Measurements from ENCODE around the gene TRIM45.
"Not testable (repeated sequence)": the region's sequence is repeated elsewhere in the genome, so short reads cannot be mapped to it uniquely, and the experiment has no call there.

The TRIM45 gene

DNA sequence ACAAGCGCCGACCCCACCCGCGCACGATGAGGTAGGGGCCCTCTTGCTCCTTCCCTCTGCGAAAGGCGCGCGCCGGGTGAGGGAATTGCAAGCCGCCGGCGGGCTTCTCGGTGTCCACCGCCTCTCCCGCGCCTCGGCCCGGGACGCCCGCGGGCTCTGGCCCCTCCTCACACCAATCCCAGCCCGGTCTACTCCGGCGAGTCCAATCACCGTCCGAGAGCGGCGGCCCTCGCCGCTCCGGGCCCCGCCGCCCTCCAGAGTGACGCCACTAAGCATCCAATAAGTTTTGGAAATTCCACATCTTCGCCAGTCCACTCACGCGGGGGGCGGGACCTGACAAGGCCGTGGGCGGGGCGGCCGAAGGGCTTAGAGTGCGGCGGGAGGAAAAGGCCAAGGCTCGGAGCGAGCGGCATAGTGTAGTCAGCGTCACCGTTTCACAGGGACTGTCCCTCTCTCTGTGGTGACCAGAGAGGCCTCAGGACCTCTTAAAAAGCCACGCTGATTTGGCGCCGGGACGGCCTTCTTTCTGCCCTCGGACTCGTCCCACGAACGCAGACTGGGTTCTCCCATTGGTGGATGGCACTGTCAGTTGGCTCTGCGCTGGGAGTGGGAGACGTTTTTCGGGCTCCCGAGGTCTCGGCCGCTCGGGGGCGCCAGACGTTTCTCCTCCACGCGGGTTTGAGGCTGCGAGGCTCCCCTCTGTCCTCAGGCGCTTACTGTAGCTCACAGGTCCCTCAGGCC, at the start of gene TRIM45:
TRIM45 (minus strand) TSS at position 161 of the 741 bp plus-strand sequence. CDS start 548 bp downstream, outside the sequence.
- H3K27ac ChIP-seq: peak within 1 kb of the TSS; percentile 78
- TF ChIP-seq ZFX (IDR thresholded peaks at IDR 0.05): 0 out of 2 replicates have a peak, but pooled peaks have one; percentile 12
- TF ChIP-seq, protein P1, sequence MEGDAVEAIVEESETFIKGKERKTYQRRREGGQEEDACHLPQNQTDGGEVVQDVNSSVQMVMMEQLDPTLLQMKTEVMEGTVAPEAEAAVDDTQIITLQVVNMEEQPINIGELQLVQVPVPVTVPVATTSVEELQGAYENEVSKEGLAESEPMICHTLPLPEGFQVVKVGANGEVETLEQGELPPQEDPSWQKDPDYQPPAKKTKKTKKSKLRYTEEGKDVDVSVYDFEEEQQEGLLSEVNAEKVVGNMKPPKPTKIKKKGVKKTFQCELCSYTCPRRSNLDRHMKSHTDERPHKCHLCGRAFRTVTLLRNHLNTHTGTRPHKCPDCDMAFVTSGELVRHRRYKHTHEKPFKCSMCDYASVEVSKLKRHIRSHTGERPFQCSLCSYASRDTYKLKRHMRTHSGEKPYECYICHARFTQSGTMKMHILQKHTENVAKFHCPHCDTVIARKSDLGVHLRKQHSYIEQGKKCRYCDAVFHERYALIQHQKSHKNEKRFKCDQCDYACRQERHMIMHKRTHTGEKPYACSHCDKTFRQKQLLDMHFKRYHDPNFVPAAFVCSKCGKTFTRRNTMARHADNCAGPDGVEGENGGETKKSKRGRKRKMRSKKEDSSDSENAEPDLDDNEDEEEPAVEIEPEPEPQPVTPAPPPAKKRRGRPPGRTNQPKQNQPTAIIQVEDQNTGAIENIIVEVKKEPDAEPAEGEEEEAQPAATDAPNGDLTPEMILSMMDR (conservative IDR thresholded peaks at IDR 0.05): peak; percentile 90

DNA sequence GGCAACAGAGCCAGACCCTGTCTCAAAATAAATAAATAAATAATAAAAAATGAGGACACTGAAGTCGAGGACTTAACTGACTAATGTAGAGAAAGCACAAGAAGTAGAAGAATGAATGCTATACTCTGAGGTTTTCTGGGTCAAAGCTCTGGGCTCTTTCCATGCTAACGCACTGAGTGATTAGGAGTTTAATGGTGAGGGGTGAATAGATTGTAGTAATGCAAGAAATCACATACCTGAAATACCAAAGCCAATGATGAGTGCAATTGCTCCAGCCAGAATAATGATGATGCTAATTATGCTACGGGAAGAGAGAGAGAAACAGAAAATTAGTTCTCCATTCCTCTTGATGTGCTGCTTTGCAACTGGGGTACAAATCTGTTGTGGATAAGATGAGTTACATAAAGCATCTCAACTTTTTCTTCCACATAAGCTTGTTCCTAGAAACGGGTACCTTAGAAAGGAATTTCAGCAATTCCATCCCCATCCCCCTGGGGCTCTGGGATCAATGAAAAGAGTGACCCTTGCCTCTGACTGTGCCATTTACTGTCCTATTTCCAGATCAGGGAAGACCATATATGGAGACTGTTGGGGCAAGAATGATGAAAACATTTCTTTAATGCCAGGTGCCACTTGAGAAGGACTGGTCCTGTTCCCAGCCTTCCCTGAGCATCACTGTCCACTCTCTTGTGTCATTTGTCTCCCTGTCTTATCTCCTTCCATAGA, 48.5 kb upstream of the TRIM45 start:
- no peak overlapping the region for H3K27ac ChIP-seq
- TF ChIP-seq ZFX (IDR thresholded peaks at IDR 0.05): no peak
- TF ChIP-seq, protein P1 (conservative IDR thresholded peaks at IDR 0.05): no peak

DNA sequence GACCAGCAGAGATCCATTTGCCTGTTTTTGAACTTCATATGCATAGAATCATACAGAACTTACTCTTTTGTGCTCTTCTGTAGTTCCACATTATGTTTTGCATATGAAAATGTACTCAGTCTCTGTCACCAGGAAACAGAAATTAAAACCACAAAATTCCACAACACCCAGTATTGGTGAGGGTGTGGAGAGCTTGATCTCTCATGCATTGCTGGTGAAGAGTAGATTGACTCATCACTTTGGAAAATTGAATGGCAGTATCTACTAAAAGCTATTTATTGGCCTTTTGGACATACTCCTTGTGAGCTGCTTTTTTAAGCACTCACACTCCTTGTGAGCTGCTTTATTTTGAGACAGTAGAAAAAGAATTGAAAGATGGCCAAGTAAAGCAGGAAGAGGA, 45.9 kb upstream of the TRIM45 start:
- no peak for TF ChIP-seq ZFX (IDR thresholded peaks at IDR 0.05)
- TF ChIP-seq, protein P1 (conservative IDR thresholded peaks at IDR 0.05): no peak
- H3K27ac ChIP-seq: no peak overlapping the region

GRCh38 chr1:117166076-117166475, 44.5 kb upstream of the TRIM45 start:
- no peak overlapping the region for H3K27ac ChIP-seq
- TF ChIP-seq ZFX (IDR thresholded peaks at IDR 0.05): no peak
- TF ChIP-seq, protein P1 (conservative IDR thresholded peaks at IDR 0.05): no peak

GRCh38 chr1:117164209-117164608, 42.7 kb upstream of the TRIM45 start:
- no peak overlapping the region for H3K27ac ChIP-seq
- TF ChIP-seq, protein P1 (conservative IDR thresholded peaks at IDR 0.05): no peak
- TF ChIP-seq ZFX (IDR thresholded peaks at IDR 0.05): no peak

DNA sequence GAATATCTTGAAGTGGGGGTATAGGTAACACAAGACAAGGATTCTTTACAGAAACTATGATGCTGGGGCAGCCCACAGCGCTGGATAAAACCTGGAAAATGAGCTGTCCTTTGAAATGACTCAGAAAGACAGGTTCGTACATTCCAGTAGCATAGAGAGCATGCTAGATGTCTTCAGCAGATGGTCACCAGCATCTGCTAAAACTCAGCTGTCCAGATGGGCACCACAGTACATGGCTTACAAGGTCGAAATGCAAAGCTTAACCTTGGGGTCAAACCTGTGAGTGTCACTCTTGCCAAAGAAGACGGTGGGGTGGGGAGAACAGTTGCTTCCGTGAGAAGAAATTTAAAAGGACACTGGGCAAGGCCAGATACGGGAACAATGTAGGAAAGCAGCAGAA, 41.3 kb upstream of the TRIM45 start:
- H3K27ac ChIP-seq: no peak overlapping the region
- TF ChIP-seq ZFX (IDR thresholded peaks at IDR 0.05): no peak
- TF ChIP-seq, protein P1 (conservative IDR thresholded peaks at IDR 0.05): no peak

GRCh38 chr1:117161887-117162286, 40.3 kb upstream of the TRIM45 start:
- TF ChIP-seq ZFX (IDR thresholded peaks at IDR 0.05): no peak
- TF ChIP-seq, protein P1 (conservative IDR thresholded peaks at IDR 0.05): no peak
- no peak overlapping the region for H3K27ac ChIP-seq

DNA sequence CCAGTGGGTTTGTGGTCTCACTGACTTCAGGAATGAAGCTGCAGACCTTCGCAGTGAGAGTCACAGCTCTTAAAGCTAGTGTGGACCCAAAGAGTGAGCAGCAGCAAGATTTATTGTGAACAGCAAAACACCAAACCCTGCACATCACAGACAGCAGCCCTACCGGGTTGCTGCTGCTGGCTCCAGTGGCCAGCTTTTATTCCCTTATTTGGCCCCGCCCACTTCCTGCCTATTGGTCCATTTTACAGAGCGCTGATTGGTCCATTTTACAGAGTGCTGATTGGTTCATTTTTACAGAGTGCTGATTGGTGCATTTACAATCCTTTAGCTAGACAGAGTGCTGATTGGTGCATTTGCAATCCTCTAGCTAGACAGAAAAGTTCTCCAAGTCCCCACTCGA, 29.8 kb upstream of the TRIM45 start:
- not testable (repeated sequence) for H3K27ac ChIP-seq

All from C4-2B (cell line).